ENCODE data around the gene NEDD9. TPM values are rescaled to one million over a fixed set of nuclear protein-coding genes. Genes with fewer than 3 reads are reported as not detected.
A peak's percentile ranks its signal among the peaks of the same experiment; 100 is the strongest.

Gene NEDD9
- total RNA-seq, 2 experiments from 2014 or later: 72.2 to 80.8 TPM

GRCh38 chr6:11161031-11161956 is 71.2 kb downstream of the NEDD9 start:
- no peak overlapping the region for H3K4me3 Mint-ChIP-seq

GRCh38 chr6:11160199-11160598 is 72.3 kb downstream of the NEDD9 start:
- H3K9me3 Mint-ChIP-seq: no peaks in the 10 kb centered on the region
- H3K36me3 Mint-ChIP-seq: peaks cover 2% of the 10 kb centered on the region
- H3K4me3 Mint-ChIP-seq: no peak overlapping the region
- H3K4me1 Mint-ChIP-seq: peaks cover 15% of the 10 kb centered on the region
- H3K27me3 Mint-ChIP-seq: peaks cover 14% of the 10 kb centered on the region
- POLR2A ChIA-PET: no interaction called here
- no peak for DNase-seq
- no peak for ATAC-seq (ENCODE audit: low read depth)
- H3K27ac Mint-ChIP-seq: no peak overlapping the region

More at GRCh38 chr6:11161031-11161956, 71.2 kb downstream of the NEDD9 start:
- POLR2A ChIA-PET: interaction anchor here (1.4 kb wide), 1 partner anchor 17 kb away, joined by 3 read pairs; no protein-coding TSS in a partner anchor
- Mint-ChIP-seq H3K9me3 (no peaks in the 10 kb centered on the region), H3K27me3 (peaks cover 9% of the 10 kb centered on the region), H3K36me3 (peaks cover 5% of the 10 kb centered on the region), H3K27ac (peak overlapping the region; percentile 15), H3K4me1 (peaks cover 21% of the 10 kb centered on the region)
- DNase-seq: no peak
- no peak for ATAC-seq (ENCODE audit: low read depth)

DNA sequence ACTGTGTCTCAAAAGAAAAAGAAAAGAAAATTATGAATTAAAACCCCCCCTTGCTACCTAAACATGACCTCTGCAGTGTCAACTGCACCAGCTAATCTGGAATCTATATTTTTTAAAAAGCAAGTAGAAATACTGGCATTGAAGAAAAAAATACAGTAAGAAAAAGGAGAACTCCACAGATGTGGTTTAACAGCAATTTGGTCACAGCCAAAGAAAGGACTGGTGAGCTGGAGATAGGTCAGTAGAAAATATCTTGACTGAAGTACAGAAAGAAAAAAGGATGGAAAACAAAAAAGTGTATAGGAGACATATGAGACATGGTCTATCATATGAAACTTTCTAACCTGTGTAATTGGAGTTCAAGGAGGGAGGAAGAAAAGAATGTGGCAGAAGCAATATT is 76.9 kb downstream of the NEDD9 start:
- DNase-seq: no peak
- no peak for ATAC-seq (ENCODE audit: low read depth)
- POLR2A ChIA-PET: no interaction called here
- peaks cover 14% of the 10 kb centered on the region for H3K27me3 Mint-ChIP-seq
- peaks cover 10% of the 10 kb centered on the region for H3K4me1 Mint-ChIP-seq
- H3K9me3 Mint-ChIP-seq: no peaks in the 10 kb centered on the region
- H3K27ac Mint-ChIP-seq: no peak overlapping the region
- H3K4me3 Mint-ChIP-seq: no peak overlapping the region
- H3K36me3 Mint-ChIP-seq: peaks cover 9% of the 10 kb centered on the region

GRCh38 chr6:11153447-11153846 is 79.0 kb downstream of the NEDD9 start:
- ATAC-seq (ENCODE audit: low read depth) (no peak), DNase-seq (no peak)
- POLR2A ChIA-PET: no interaction called here
- Mint-ChIP-seq H3K9me3 (no peaks in the 10 kb centered on the region), H3K27me3 (peaks cover 7% of the 10 kb centered on the region), H3K4me3 (peak overlapping the region; percentile 77), H3K27ac (peak overlapping the region; percentile 73), H3K4me1 (peaks cover 10% of the 10 kb centered on the region), H3K36me3 (peaks cover 9% of the 10 kb centered on the region)

DNA sequence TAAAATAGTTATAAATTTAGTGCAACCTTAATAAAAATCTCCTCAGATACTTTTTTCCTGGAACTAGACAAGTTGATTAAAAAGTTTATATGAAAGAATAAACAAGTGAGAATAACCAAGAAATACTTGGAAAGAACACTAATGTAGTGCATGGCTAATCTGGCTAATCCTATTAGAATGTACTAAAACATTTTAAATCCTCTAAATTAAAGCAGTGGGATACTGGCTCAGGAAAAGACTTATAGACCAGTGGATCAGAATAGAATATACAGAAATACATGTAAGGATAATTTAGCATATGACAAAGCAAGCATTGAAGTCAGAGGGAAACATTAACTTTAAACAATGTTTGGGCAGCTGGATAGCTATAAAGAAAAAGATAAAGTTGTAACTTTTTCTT is 79.9 kb downstream of the NEDD9 start:
- Mint-ChIP-seq H3K36me3 (peaks cover 9% of the 10 kb centered on the region), H3K4me1 (peaks cover 10% of the 10 kb centered on the region), H3K27ac (no peak overlapping the region), H3K27me3 (peaks cover 7% of the 10 kb centered on the region), H3K4me3 (no peak overlapping the region), H3K9me3 (no peaks in the 10 kb centered on the region)
- ATAC-seq (ENCODE audit: low read depth) (no peak), DNase-seq (no peak)
- POLR2A ChIA-PET: no interaction called here

GRCh38 chr6:11151488-11151887 is 81.0 kb downstream of the NEDD9 start:
- no peak for ATAC-seq (ENCODE audit: low read depth)
- POLR2A ChIA-PET: no interaction called here
- H3K27me3 Mint-ChIP-seq: peaks cover 6% of the 10 kb centered on the region
- peaks cover 9% of the 10 kb centered on the region for H3K36me3 Mint-ChIP-seq
- no peak for DNase-seq
- no peak overlapping the region for H3K27ac Mint-ChIP-seq
- H3K9me3 Mint-ChIP-seq: no peaks in the 10 kb centered on the region
- H3K4me1 Mint-ChIP-seq: peaks cover 10% of the 10 kb centered on the region
- H3K4me3 Mint-ChIP-seq: no peak overlapping the region

GRCh38 chr6:11149551-11149950 is 82.9 kb downstream of the NEDD9 start:
- POLR2A ChIA-PET: no interaction called here
- Mint-ChIP-seq H3K27me3 (no peaks in the 10 kb centered on the region), H3K9me3 (no peaks in the 10 kb centered on the region), H3K4me3 (no peak overlapping the region), H3K36me3 (peaks cover 9% of the 10 kb centered on the region), H3K4me1 (peaks cover 10% of the 10 kb centered on the region), H3K27ac (no peak overlapping the region)
- DNase-seq (no peak), ATAC-seq (ENCODE audit: low read depth) (no peak)

GRCh38 chr6:11146117-11146826 is 86.2 kb downstream of the NEDD9 start:
- DNase-seq: no peak
- no peaks in the 10 kb centered on the region for H3K36me3 Mint-ChIP-seq
- H3K4me1 Mint-ChIP-seq: peaks cover 5% of the 10 kb centered on the region
- POLR2A ChIA-PET: no interaction called here
- ATAC-seq (ENCODE audit: low read depth): no peak
- no peaks in the 10 kb centered on the region for H3K9me3 Mint-ChIP-seq
- H3K27ac Mint-ChIP-seq: peak overlapping the region; percentile 44
- H3K27me3 Mint-ChIP-seq: peaks cover 2% of the 10 kb centered on the region
- no peak overlapping the region for H3K4me3 Mint-ChIP-seq

GRCh38 chr6:11144393-11144851 is 88.0 kb downstream of the NEDD9 start:
- POLR2A ChIA-PET: interaction anchor here (0.7 to 1.5 kb wide), 4 partner anchors 10 to 88 kb away, joined by 3 to 4 read pairs (median 3); partner anchors contain the start of gene NEDD9
- Mint-ChIP-seq H3K27ac (no peak overlapping the region), H3K4me3 (no peak overlapping the region), H3K9me3 (no peaks in the 10 kb centered on the region), H3K4me1 (peaks cover 4% of the 10 kb centered on the region), H3K36me3 (no peaks in the 10 kb centered on the region), H3K27me3 (peaks cover 2% of the 10 kb centered on the region)
- ATAC-seq (ENCODE audit: low read depth): peak; percentile 92
- peak; percentile 76 for DNase-seq

DNA sequence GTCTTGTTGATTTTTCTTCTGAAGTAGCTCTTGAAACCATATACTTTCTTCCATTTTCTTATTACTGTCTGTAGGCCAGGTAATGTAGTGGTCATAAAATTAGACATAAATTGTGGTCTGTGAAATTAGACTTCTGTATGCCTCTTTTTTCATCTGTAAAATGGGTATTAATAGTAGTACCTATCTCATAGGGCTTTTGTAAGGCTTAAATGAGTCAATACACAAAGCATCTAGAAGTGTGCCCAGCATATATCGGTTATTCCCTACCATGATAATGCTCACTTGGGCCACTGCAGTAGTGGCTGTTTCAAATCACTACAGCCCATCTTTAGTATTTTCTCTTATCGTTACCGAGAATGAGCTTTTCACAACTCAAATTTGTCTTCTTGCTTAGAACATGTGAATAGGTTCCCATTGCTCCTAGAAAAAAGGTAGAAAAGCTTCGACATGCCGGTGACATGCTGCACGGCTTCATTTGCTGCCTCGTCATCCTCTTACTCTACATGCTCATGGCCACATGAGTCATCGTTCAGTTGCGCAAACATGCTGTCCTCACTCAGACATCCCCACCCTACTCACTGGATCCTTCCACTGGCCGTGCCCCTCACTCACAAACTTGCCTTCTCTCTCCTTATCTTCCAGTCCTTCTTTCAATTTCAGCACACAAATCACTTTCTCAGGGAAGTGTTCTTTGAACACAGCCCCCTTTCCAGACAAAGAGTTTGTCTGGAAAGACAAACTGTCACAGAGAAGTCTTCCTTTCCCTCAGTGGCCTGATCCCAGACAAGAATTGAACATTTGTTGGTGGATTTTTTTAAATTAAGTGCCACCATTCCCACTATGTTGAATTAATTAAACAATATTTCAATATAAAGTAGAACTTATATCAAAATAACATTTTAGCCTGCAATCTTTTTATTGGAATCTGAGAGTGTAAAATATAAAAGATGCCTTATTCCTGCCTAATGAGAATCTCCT is 88.8 kb downstream of the NEDD9 start:
- peaks cover 6% of the 10 kb centered on the region for H3K4me1 Mint-ChIP-seq
- H3K36me3 Mint-ChIP-seq: peaks cover 4% of the 10 kb centered on the region
- POLR2A ChIA-PET: interaction anchor here (0.7 to 1.5 kb wide), 4 partner anchors 11 to 89 kb away, joined by 3 to 4 read pairs (median 3); partner anchors contain the start of gene NEDD9
- no peak for DNase-seq
- no peak overlapping the region for H3K4me3 Mint-ChIP-seq
- H3K27me3 Mint-ChIP-seq: peaks cover 2% of the 10 kb centered on the region
- no peak overlapping the region for H3K27ac Mint-ChIP-seq
- no peaks in the 10 kb centered on the region for H3K9me3 Mint-ChIP-seq
- no peak for ATAC-seq (ENCODE audit: low read depth)

DNA sequence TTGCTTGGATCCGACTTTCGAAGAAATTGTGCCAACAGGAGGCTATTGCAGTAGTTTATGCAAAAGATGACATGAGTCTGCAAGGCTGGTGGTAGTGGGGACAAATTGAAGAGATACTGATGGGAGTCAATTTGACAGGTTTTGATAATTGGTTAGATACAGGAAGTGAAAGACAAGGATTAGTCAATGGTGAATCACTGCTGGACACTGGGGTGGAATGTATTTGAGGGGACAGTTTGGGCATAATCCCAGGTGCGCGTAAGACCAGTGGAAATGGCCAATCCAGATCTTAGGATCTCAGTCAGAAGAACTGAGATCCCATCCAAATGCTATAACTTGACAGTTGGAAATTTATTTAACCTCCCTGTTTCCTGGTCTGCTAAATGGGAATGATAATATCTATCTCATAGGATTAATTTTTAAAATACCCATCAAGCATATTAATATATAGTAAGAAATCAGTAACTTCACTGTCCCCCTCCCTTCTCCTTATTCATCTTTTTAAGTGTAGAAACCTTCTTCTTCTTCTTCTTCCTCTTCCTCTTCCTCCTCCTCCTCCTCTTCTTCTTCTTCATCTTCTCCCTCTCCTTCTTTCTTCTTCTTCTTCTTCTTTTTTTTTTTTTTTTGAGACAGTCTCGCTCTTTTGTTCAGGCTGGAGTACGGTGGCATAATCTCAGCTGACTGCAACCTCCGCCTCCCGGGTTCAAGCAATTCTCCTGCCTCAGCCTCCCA is 90.0 kb downstream of the NEDD9 start:
- Mint-ChIP-seq H3K27ac (no peak overlapping the region), H3K36me3 (peaks cover 4% of the 10 kb centered on the region), H3K9me3 (no peaks in the 10 kb centered on the region), H3K27me3 (peaks cover 2% of the 10 kb centered on the region), H3K4me3 (no peak overlapping the region), H3K4me1 (peaks cover 6% of the 10 kb centered on the region)
- no peak for DNase-seq
- ATAC-seq (ENCODE audit: low read depth): no peak
- POLR2A ChIA-PET: no interaction called here

GRCh38 chr6:11141295-11141694 is 91.2 kb downstream of the NEDD9 start:
- Mint-ChIP-seq H3K4me1 (peaks cover 6% of the 10 kb centered on the region), H3K9me3 (no peaks in the 10 kb centered on the region), H3K27ac (no peak overlapping the region), H3K36me3 (peaks cover 4% of the 10 kb centered on the region), H3K27me3 (peaks cover 2% of the 10 kb centered on the region), H3K4me3 (no peak overlapping the region)
- DNase-seq (no peak), ATAC-seq (ENCODE audit: low read depth) (no peak)
- POLR2A ChIA-PET: no interaction called here
